ENCODE measurements around the gene DTX3. TPM values are rescaled to one million over a fixed set of nuclear protein-coding genes. Genes with fewer than 3 reads are reported as not detected.
"Not testable (repeated sequence)": the region's sequence is repeated elsewhere in the genome, so short reads cannot be mapped to it uniquely, and the experiment has no call there.

DTX3 gene
- total RNA-seq, 2 experiments from 2014 or later = 15.5 to 16.5 TPM

DNA sequence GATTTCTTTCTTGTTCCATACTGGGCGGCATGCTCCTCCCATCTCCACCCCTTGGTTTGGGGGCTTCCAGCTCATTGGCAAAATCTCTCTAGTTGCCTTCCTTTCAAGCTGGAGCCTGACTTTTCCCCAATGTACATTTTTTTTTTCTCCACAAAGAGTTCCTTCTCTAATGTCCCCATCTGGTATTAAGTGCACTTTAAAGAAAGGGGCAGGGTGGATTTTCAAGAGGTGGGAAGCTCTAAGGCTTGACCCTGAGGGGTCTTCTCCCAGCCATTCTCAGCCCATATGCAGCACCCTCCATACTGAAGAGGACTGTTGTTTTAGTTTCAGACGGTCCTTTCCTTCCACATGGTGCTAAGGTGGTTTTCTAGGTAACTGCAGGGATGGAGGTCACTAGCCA, 19.5 kb upstream of the DTX3 start:
- peaks cover 6% of the 10 kb centered on the region for H3K4me1 Mint-ChIP-seq
- POLR2A ChIA-PET = no interaction called here
- CTCF ChIA-PET = interaction anchor here (0.5 to 2.6 kb wide), 9 partner anchors 9 to 642 kb away, joined by 3 to 12 read pairs (median 3); partner anchors contain the start of gene OS9
- no peak overlapping the region for H3K4me3 Mint-ChIP-seq
- DNase-seq = no peak
- peaks cover 1% of the 10 kb centered on the region for H3K27me3 Mint-ChIP-seq
- no peaks in the 10 kb centered on the region for H3K36me3 Mint-ChIP-seq (ENCODE audit: low read depth)
- no peaks in the 10 kb centered on the region for H3K9me3 Mint-ChIP-seq
- no peak overlapping the region for H3K27ac Mint-ChIP-seq

DNA sequence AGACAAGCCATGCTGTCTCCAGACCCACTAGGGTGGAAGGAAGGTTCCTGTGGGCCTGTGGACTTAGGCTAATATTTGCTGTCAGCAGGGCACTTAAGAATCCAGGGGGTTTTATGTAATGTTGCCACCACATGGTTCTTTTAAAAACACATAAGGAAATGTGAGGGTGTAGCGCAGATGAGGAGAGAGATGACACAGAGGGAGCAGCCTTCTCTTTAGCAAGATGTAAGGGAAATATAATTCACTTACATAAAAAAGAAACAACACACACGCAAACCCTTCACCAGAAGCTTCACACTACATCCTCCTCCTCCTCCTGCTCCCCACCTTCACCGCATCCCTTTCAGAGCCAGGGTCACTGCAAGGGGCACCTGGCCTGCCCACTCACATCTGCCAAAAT, 18.5 kb upstream of the DTX3 start:
- Mint-ChIP-seq H3K27ac (no peak overlapping the region), H3K9me3 (peaks cover 2% of the 10 kb centered on the region), H3K4me1 (peaks cover 12% of the 10 kb centered on the region), H3K4me3 (no peak overlapping the region), H3K36me3 (ENCODE audit: low read depth) (no peaks in the 10 kb centered on the region), H3K27me3 (peaks cover 1% of the 10 kb centered on the region)
- CTCF ChIA-PET = interaction anchor here (0.6 to 1.3 kb wide), 3 partner anchors 10 to 156 kb away, joined by 3 to 5 read pairs (median 3); no protein-coding TSS in a partner anchor
- DNase-seq = no peak
- POLR2A ChIA-PET = no interaction called here

DNA sequence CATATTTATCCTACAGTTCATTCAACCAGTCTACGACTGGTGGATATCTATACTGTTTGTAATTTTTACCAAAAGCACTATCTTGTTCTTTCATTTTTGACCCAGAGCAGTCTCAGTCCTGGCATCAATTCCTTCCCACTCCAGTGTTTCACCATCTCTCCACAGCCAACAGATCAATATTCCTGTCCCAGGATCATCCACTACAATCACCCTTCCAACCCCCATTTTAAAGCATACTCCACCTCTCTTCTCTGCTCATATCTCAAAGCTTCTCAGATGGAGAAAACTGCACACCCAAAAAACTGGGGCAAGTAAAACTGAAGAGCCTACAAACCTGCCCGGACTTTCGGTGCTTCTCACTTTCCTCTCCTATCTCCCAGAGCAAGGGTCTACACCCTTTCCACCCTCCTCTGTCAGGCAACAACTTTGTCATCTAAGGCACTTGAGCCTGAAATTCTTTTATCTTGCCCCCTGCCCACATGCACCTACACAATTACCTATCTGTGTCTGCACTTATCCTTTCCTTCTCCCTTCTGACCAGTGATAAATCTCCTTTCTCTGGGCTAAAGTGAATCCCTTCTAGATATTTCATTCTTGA, 17.7 kb upstream of the DTX3 start:
- no peak for DNase-seq
- Mint-ChIP-seq H3K4me1 (peaks cover 16% of the 10 kb centered on the region), H3K36me3 (ENCODE audit: low read depth) (no peaks in the 10 kb centered on the region), H3K27me3 (peaks cover 1% of the 10 kb centered on the region), H3K4me3 (no peak overlapping the region), H3K9me3 (peaks cover 2% of the 10 kb centered on the region), H3K27ac (no peak overlapping the region)
- CTCF ChIA-PET = no interaction called here
- POLR2A ChIA-PET = no interaction called here

DNA sequence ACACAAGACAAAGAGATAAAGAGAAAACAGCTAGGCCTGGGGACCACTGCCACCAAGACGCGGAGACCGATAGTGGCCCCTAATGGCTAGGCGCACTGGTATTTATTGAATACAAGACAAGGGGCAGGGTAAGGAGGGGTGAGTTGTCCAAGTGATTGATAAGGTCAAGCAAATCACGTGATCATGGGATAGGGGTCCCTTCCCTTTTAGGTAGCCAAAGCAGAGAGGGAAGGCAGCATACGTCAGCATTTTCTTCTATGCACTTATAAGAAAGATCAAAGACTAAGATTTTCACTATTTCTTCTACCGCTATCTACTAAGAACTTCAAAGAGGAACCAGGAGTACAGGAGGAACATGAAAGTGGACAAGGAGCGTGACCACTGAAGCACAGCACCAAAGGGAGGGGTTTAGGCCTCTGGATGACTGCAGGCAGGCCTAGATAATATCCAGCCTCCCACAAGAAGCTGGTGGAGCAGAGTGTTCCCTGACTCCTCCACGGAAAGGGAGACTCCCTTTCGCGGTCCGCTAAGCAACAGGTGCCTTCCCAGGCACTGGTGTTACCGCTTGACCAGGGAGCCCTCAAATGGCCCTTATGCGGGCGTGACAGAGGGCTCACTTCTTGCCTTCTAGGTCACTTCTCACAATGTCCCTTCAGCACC, 15.5 kb upstream of the DTX3 start:
- H3K9me3 Mint-ChIP-seq; H3K36me3 Mint-ChIP-seq (ENCODE audit: low read depth); H3K27me3 Mint-ChIP-seq; H3K4me3 Mint-ChIP-seq; POLR2A ChIA-PET; DNase-seq; H3K27ac Mint-ChIP-seq: not testable (repeated sequence)
- CTCF ChIA-PET = interaction anchor here (1.2 kb wide), 1 partner anchor 10 kb away, joined by 5 read pairs; no protein-coding TSS in a partner anchor
- H3K4me1 Mint-ChIP-seq = peaks cover 28% of the 10 kb centered on the region

DNA sequence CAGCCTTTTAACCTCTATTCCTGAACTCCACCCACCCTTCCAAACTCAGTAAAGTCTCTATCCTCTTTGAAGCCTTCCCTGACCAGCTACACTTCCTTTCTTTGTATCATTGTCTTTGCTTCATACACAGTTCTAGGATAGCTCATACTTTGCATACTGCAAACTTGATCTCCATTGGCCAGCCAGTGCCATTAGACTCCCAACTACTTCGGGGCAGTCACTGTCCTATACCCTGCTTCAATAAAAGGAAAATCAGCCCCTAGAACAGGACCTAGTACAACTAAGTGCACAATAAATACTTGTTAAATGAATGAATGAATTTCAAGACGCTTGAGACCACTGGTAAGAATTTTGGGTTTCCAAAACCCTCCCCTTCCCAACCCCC, 14.2 kb upstream of the DTX3 start:
- DNase-seq = no peak
- Mint-ChIP-seq H3K9me3 (peaks cover 2% of the 10 kb centered on the region), H3K27ac (peak overlapping the region; percentile 88), H3K4me1 (peaks cover 28% of the 10 kb centered on the region), H3K4me3 (peak overlapping the region; percentile 83), H3K27me3 (no peaks in the 10 kb centered on the region), H3K36me3 (ENCODE audit: low read depth) (peaks cover 10% of the 10 kb centered on the region)
- ChIA-PET POLR2A (no interaction called here), CTCF (interaction anchor here (1.2 to 1.3 kb wide), 2 partner anchors 9 to 10 kb away, joined by 5 read pairs; no protein-coding TSS in a partner anchor)

DNA sequence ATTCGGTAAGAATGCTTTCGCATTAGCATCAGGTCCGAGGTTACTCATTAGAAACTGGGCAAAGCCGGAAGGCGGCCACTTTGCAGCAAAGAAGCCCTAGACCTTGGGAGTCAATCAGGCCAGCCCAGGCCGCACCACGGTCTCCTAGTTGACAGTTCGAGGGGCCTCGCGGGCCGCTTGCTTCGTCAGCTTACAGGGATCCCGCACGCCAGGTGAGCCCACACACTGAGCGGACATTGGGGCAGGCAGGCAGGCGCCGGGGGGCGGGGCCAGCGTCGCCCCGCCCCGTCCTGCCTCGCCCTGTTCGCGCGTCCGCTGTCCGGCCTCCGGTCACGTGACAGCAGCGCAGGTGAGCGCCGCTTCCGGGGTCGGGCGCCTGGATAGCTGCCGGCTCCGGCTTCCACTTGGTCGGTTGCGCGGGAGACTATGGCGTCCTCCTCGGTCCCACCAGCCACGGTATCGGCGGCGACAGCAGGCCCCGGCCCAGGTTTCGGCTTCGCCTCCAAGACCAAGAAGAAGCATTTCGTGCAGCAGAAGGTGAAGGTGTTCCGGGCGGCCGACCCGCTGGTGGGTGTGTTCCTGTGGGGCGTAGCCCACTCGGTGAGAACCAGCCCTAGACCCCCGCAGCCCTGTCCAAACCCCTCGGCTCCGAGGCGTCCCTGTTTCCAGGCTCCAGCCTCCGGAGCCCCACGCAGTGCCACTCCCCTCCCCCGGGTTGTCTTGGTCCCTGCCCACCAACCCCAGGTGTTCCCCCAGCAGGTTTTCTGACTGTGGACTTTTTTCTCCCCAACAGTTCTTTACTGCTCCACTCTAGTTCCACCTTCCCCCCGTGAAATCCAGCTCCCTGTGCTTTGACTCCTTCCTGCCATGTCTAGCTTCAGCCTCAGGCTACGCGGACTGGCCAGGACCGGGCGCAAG, 13.5 kb upstream of the DTX3 start, which contains the start of gene PIP4K2C:
PIP4K2C (plus strand) TSS at position 329 of the 918 bp plus-strand sequence; CDS start at position 427, 98 bp downstream.
- POLR2A ChIA-PET = no interaction called here
- peak within 1 kb of the TSS; percentile 88 for H3K27ac Mint-ChIP-seq
- H3K27me3 Mint-ChIP-seq = no peaks in the 10 kb centered on the region
- CTCF ChIA-PET = interaction anchor here (1.0 to 3.7 kb wide), 6 partner anchors 7 to 52 kb away, joined by 3 to 27 read pairs (median 4); no protein-coding TSS in a partner anchor
- DNase-seq = peak; percentile 81
- H3K4me1 Mint-ChIP-seq = peaks cover 28% of the 10 kb centered on the region
- peak within 1 kb of the TSS; percentile 83 for H3K4me3 Mint-ChIP-seq
- peaks cover 13% of the 10 kb centered on the region for H3K36me3 Mint-ChIP-seq (ENCODE audit: low read depth)
- H3K9me3 Mint-ChIP-seq = peaks cover 2% of the 10 kb centered on the region

DNA sequence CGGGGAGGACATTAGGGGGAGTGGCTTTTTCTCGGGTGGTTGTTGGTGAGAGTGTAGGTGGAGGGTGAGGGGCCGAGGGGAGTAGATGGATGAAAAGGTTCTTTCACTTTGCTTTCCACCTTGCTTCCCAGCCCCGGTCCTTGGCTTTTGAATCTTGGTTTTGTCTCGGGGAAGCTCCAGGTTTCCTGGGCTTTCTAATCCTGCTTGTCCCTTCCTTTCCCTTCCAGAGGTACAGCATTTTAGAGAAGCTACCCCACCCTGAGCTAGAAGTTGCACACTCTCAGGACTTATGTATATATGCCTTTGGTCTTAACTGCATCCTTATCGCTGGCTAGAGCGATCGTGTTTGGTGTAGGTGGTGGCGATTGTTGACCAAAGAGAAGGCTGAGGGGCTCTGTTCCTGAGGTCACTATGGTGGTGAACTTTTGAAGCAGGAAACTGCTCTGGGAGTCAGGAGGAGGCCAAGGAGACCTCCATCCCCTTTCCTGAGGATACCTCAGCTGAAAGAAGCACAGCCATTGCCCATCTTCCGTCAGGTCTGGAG, 12.8 kb upstream of the DTX3 start:
- ChIA-PET POLR2A (no interaction called here), CTCF (interaction anchor here (1.0 to 3.7 kb wide), 5 partner anchors 8 to 52 kb away, joined by 3 to 27 read pairs (median 4); no protein-coding TSS in a partner anchor)
- Mint-ChIP-seq H3K27ac (peak overlapping the region; percentile 88), H3K9me3 (peaks cover 2% of the 10 kb centered on the region), H3K4me1 (peaks cover 28% of the 10 kb centered on the region), H3K27me3 (no peaks in the 10 kb centered on the region), H3K4me3 (peak overlapping the region; percentile 83), H3K36me3 (ENCODE audit: low read depth) (peaks cover 13% of the 10 kb centered on the region)
- no peak for DNase-seq

DNA sequence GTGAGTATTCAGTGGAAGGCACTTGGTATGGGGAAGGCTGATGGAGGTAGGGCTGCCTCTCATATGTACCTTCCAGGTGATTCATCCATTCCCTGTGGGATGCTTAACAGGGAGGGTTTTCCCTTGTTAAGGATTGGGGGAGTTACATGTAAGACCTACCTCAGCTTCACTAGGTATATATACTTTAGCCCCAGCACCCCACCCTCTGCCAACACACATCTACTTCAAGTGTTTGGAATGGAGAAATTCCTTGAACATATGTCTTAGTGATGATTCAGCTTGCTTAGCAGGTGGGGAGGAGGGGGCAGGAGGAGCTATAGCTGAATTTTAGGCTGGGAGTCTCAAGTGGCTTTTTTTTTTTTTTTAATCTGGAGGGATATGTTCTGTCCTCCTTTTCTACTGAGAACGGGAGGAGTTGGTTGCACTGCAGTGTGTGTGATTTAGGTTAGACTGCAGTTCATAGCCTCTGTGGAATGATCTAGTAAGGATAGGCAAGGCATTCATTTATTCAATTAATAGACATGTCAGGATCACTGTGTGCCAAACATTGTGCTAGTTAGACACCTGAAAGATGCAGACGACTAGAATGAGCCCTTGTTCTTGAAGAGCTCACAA, 12.0 kb upstream of the DTX3 start:
- H3K27me3 Mint-ChIP-seq = no peaks in the 10 kb centered on the region
- H3K4me3 Mint-ChIP-seq = peak overlapping the region; percentile 83
- ChIA-PET CTCF (interaction anchor here (0.7 to 3.7 kb wide), 6 partner anchors 9 to 164 kb away, joined by 3 to 27 read pairs (median 4); no protein-coding TSS in a partner anchor), POLR2A (interaction anchor here (0.6 kb wide), 1 partner anchor 182 kb away, joined by 7 read pairs; no protein-coding TSS in a partner anchor)
- peaks cover 2% of the 10 kb centered on the region for H3K9me3 Mint-ChIP-seq
- DNase-seq = no peak
- H3K27ac Mint-ChIP-seq = no peak overlapping the region
- H3K36me3 Mint-ChIP-seq (ENCODE audit: low read depth) = peaks cover 17% of the 10 kb centered on the region
- H3K4me1 Mint-ChIP-seq = peaks cover 28% of the 10 kb centered on the region

DNA sequence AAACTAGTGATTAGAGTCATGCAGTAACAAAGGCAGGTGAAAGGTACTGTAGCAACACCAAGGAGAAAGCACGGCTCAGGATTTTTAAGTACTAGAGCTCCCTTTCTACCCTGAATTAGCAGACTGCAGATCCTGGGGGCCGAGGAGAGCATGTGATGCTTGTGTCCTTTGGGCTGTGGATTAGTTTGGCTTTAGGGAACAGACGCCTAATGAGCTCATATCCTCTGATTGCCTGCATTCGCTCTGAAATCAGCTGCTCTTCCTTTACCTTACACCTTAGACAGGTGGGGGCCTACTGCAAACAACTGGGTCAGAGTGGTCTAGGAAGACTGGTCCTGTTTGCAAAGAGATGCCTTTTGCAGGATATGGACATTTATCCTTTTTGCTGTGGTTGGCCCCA, 11.4 kb upstream of the DTX3 start:
- ChIA-PET POLR2A (interaction anchor here (0.6 to 0.7 kb wide), 2 partner anchors 14 to 183 kb away, joined by 3 to 7 read pairs; no protein-coding TSS in a partner anchor), CTCF (interaction anchor here (0.7 to 3.7 kb wide), 6 partner anchors 9 to 163 kb away, joined by 3 to 27 read pairs (median 4); no protein-coding TSS in a partner anchor)
- Mint-ChIP-seq H3K9me3 (peaks cover 2% of the 10 kb centered on the region), H3K36me3 (ENCODE audit: low read depth) (peaks cover 19% of the 10 kb centered on the region), H3K27me3 (no peaks in the 10 kb centered on the region), H3K4me3 (no peak overlapping the region), H3K4me1 (peaks cover 28% of the 10 kb centered on the region), H3K27ac (no peak overlapping the region)
- DNase-seq = no peak

DNA sequence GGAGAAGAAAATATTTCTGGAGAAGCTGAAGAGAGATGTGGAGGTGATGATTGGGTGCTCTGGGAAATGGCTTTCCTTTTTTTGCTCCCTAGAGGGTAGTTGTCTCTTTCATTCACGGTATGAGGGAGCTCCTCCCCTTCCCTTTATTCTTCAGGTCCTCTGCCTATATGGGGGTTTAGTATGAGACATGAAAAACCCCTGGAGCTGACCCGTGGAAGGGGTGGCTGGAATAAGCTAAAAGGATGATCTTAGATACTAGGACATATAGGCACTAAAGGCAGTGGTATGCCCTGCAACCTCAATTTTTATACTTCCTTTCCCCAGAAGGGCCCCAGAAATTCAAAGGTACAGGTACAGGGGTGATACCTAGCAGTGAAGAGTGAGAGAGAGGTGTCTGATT, 4.2 kb upstream of the DTX3 start:
- H3K36me3 Mint-ChIP-seq (ENCODE audit: low read depth) = peaks cover 51% of the 10 kb centered on the region
- DNase-seq = no peak
- peaks cover 18% of the 10 kb centered on the region for H3K4me1 Mint-ChIP-seq
- no peaks in the 10 kb centered on the region for H3K9me3 Mint-ChIP-seq
- no peak overlapping the region for H3K27ac Mint-ChIP-seq
- ChIA-PET POLR2A (no interaction called here), CTCF (interaction anchor here (0.6 to 1.7 kb wide), 8 partner anchors 9 to 1424 kb away, joined by 3 to 5 read pairs (median 3); partner anchors contain the start of gene GLI1)
- no peaks in the 10 kb centered on the region for H3K27me3 Mint-ChIP-seq
- H3K4me3 Mint-ChIP-seq = no peak overlapping the region

DNA sequence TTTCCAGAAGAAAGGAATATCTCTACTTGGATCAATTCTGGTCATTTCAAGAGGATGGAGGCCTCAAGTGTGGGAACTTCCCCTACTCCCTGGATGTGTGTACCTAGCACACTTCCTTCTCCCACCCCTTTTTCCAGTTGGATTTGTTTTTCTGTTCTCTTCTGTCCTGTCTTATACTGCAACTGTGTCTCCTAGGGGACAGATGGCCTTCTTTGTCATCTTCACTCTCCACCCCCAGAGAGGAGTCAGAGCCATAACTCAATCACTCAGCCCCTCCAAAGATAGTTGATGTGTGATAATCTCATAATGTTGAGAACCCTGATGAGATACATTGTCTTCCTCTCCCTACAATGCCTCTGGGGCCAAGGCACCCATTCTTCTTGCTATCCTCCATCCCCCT, 2.1 kb upstream of the DTX3 start:
- H3K4me3 Mint-ChIP-seq = no peak overlapping the region
- H3K27ac Mint-ChIP-seq = no peak overlapping the region
- H3K4me1 Mint-ChIP-seq = peaks cover 23% of the 10 kb centered on the region

DNA sequence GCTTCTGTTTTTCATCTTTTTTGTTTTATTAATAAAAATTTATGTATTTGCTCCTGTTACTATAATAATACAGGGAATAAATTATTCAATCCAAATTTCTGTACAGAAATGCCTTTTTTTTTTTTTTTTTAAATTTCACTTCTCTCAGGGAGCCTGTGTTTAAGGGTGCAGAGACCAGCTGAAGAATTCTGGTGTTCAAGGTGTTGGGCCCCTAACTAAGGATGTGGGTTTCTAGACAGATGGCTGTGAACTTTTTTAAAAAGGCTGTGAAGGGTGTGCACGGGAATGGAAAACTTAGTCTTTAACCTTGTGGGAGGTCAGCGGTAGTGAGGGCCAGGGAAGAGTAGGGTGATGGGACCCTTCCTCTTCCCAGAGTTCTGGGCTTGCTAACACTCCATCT, 1.3 kb upstream of the DTX3 start:
- no peaks in the 10 kb centered on the region for H3K9me3 Mint-ChIP-seq
- no peak for DNase-seq
- peaks cover 23% of the 10 kb centered on the region for H3K4me1 Mint-ChIP-seq
- peak overlapping the region; percentile 90 for H3K27ac Mint-ChIP-seq
- ChIA-PET POLR2A (no interaction called here), CTCF (interaction anchor here (0.6 to 1.4 kb wide), 2 partner anchors 10 to 296 kb away, joined by 3 to 4 read pairs; no protein-coding TSS in a partner anchor)
- H3K36me3 Mint-ChIP-seq (ENCODE audit: low read depth) = peaks cover 43% of the 10 kb centered on the region
- no peak overlapping the region for H3K4me3 Mint-ChIP-seq
- no peaks in the 10 kb centered on the region for H3K27me3 Mint-ChIP-seq

More for the DNA sequence above, 2.1 kb upstream of the DTX3 start:
- Mint-ChIP-seq H3K9me3 (no peaks in the 10 kb centered on the region), H3K27me3 (no peaks in the 10 kb centered on the region), H3K36me3 (ENCODE audit: low read depth) (peaks cover 47% of the 10 kb centered on the region)
- DNase-seq = no peak
- CTCF ChIA-PET = interaction anchor here (1.4 kb wide), 1 partner anchor 10 kb away, joined by 4 read pairs; no protein-coding TSS in a partner anchor
- POLR2A ChIA-PET = no interaction called here

Measured in activated CD4-positive, alpha-beta T cell treated with anti-CD3 and anti-CD28 coated beads, Interleukin-2, amount 10 ng/mL, durations not matched to agents 7 days and 5 days (primary cell).